Activated B cell treated with CpG ODN at 0.5 μM for 24 hours (primary cell): ENCODE data around the gene CYB5A. TPM values are rescaled to one million over a fixed set of nuclear protein-coding genes. Genes with fewer than 3 reads are reported as not detected.

Source experiments
- ATAC-seq: fragments of 200-7000 bp; cut with Tn5 transposase; one replicate; pipeline ENCODE4 v1.10.0; 2021; ENCODE audit warnings: low read depth, mild to moderate bottlenecking, moderate library complexity
- CTCF ChIA-PET: fragments of 350-600 bp; sonication (Branson Sonifier 250); formaldehyde crosslinking; loops from one replicate; lab custom pipeline; 2021; ENCODE audit warnings: antibody characterized with exemption; lab: Charles Lee
- POLR2A ChIA-PET: fragments of 350-600 bp; sonication (Branson Sonifier 250); formaldehyde crosslinking; loops from one replicate; lab custom pipeline; 2021; ENCODE audit warnings: antibody characterized with exemption; lab: Charles Lee
- DNase-seq: peaks from one replicate; pipeline ENCODE4 v3.0.0; 2022
- H3K27ac Mint-ChIP-seq: one replicate; pipeline ENCODE4 v1.8.0; 2020; ENCODE audit warnings: mixed read lengths
- H3K27me3 Mint-ChIP-seq: one replicate; pipeline ENCODE4 v1.8.0; 2021; ENCODE audit warnings: mixed read lengths
- H3K36me3 Mint-ChIP-seq: one replicate; pipeline ENCODE4 v1.8.0; 2021; ENCODE audit warnings: low read depth, mixed read lengths
- H3K4me1 Mint-ChIP-seq: one replicate; pipeline ENCODE4 v1.8.0; 2021; ENCODE audit warnings: mixed read lengths
- H3K4me3 Mint-ChIP-seq: one replicate; pipeline ENCODE4 v1.8.0; 2020; ENCODE audit warnings: mild to moderate bottlenecking, mixed read lengths
- H3K9me3 Mint-ChIP-seq: one replicate; pipeline ENCODE4 v1.8.0; 2020; ENCODE audit warnings: mixed read lengths
- intact Hi-C: fragments of 100-400 bp; cut with micrococcal nuclease; formaldehyde crosslinking; loops from one replicate; pipeline ENCODE4 v1.15.1; 2024
- total RNA-seq: library from RNA; stranded (reverse); gene quantifications from 2 replicates; pipeline ENCODE4 v1.2.3, GENCODE V29; 2022
- TF ChIP-seq, protein P1 (sequence below): fragments of 200-600 bp; IDR thresholded peaks from one replicate; pipeline ENCODE4 v1.8.0; 2022; ENCODE audit warnings: antibody characterized with exemption, mild to moderate bottlenecking

Gene CYB5A
- total RNA-seq, 1 donor from 2014 or later = 47.2 TPM

DNA sequence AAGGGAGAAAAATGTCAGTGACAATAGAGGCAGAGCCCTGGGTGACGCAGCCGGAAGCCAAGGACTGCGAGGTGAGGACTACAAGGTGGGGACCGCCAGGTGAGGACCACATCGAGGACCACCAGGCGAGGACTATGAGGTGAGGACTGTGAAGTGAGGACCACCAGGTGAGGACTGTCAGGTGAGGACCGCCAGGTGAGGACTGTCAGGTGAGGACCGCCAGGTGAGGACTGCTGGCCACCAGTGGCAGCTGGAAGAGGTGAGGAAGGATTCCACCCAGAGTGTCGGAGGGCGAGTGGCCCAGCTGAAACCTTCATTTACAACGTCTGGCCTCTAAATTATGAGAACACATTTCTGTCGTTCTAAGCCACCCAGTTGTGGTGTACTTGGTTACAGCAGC is 41.6 kb downstream of the CYB5A start:
- no peak for ATAC-seq
- ChIA-PET POLR2A (interaction anchor here (1.4 kb wide), 1 partner anchor 13 kb away, joined by 3 read pairs; no protein-coding TSS in a partner anchor), CTCF (interaction anchor here (1.4 kb wide), 1 partner anchor 14 kb away, joined by 3 read pairs; no protein-coding TSS in a partner anchor)
- intact Hi-C loops = no loop called here
- peaks cover 43% of the 10 kb centered on the region for H3K4me1 Mint-ChIP-seq
- H3K27ac Mint-ChIP-seq = peak overlapping the region; percentile 80
- no peak for DNase-seq
- peaks cover 27% of the 10 kb centered on the region for H3K36me3 Mint-ChIP-seq
- H3K4me3 Mint-ChIP-seq = no peak overlapping the region
- no peaks in the 10 kb centered on the region for H3K27me3 Mint-ChIP-seq
- TF ChIP-seq, protein P1, sequence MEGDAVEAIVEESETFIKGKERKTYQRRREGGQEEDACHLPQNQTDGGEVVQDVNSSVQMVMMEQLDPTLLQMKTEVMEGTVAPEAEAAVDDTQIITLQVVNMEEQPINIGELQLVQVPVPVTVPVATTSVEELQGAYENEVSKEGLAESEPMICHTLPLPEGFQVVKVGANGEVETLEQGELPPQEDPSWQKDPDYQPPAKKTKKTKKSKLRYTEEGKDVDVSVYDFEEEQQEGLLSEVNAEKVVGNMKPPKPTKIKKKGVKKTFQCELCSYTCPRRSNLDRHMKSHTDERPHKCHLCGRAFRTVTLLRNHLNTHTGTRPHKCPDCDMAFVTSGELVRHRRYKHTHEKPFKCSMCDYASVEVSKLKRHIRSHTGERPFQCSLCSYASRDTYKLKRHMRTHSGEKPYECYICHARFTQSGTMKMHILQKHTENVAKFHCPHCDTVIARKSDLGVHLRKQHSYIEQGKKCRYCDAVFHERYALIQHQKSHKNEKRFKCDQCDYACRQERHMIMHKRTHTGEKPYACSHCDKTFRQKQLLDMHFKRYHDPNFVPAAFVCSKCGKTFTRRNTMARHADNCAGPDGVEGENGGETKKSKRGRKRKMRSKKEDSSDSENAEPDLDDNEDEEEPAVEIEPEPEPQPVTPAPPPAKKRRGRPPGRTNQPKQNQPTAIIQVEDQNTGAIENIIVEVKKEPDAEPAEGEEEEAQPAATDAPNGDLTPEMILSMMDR = no peak
- no peaks in the 10 kb centered on the region for H3K9me3 Mint-ChIP-seq

DNA sequence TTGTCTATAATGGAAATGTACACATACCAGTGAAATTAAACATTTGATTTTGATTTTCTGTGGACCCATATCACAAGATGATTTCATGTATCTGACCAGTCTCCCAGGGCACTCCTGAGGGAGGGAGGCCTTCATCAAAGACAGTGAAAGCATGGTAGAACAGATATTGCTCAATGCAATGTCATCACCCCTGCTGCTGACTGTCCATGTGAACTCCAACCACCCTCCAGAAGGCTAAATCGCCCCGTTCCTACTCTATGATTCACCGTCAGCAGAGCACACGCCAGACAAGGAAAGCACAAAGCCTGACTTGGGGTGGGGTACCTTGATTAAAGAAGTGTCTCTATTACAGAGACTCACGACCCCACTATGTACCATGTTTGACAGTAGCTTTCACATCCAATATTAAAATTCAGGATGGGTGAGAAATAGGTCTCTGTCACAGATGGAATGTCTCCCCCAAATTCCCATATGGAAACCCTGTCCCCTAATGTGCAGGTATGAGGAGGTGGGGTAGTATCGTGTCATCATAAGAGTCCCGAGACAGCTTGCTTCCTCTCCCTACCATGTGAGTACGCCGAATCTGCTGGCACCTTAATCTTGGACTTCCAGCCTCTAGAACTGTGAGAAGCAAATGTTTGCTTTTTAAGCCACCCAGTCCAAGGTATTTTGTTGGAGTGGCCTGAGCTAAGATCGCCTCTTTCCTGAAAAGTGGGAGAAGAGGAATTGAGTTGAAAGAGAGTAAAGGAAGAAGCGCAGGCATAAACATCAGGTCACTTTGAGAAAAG is 42.4 kb downstream of the CYB5A start:
- peaks cover 23% of the 10 kb centered on the region for H3K36me3 Mint-ChIP-seq
- peak overlapping the region; percentile 6 for H3K4me3 Mint-ChIP-seq
- H3K27me3 Mint-ChIP-seq = no peaks in the 10 kb centered on the region
- H3K4me1 Mint-ChIP-seq = peaks cover 51% of the 10 kb centered on the region
- intact Hi-C loops = loop anchor here (2.0 kb wide), 2 partner anchors 43 to 53 kb away; no protein-coding TSS in a partner anchor
- TF ChIP-seq, protein P1 = no peak
- no peaks in the 10 kb centered on the region for H3K9me3 Mint-ChIP-seq
- POLR2A ChIA-PET = interaction anchor here (0.7 to 0.8 kb wide), 2 partner anchors 85 to 93 kb away, joined by 3 to 4 read pairs; no protein-coding TSS in a partner anchor
- CTCF ChIA-PET = interaction anchor here (1.0 to 1.4 kb wide), 3 partner anchors 15 to 93 kb away, joined by 3 to 6 read pairs (median 3); no protein-coding TSS in a partner anchor
- H3K27ac Mint-ChIP-seq = peak overlapping the region; percentile 80
- ATAC-seq (no peak), DNase-seq (no peak)

DNA sequence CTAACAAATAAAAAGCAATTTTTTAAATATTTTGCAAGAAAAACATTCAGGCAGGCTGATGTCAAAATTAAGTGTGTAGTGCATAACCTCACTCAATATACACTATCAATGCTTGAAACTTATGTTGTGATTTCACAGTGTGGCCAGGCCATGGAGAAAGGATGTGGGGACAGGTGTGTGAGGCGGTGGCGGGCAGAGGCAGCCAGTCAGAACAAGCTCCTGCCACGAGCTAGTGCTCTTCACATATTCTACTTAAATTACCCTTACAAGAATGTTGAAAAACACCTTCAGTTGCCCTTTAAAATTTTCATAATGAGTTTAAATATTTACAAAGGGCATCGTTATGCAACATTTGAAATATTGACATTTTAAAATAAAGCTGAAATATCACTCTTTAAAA is 43.2 kb downstream of the CYB5A start:
- peak; percentile 84 for ATAC-seq
- peak overlapping the region; percentile 15 for H3K4me3 Mint-ChIP-seq
- POLR2A ChIA-PET = interaction anchor here (0.7 to 0.8 kb wide), 2 partner anchors 86 to 94 kb away, joined by 3 to 4 read pairs; no protein-coding TSS in a partner anchor

DNA sequence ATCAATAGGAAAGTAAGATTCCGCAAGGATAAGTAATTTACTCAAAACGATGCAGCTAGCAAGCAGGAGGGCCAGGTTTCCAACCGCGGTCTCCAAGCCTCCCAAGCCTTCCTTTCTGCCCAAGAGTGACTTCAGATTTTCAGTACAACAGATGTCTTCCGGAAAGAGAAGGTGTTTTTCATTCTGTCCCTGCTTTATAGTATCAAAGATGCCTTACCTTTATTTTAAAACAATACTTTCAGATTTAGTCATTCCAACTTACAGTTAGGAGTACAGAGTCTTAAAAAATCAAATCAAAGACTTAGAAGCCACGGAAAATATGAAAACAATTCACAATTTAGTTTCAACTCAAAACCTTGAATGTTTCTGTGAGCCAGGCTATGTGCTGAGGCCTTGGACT is 43.6 kb downstream of the CYB5A start:
- CTCF ChIA-PET = interaction anchor here (1.0 to 1.6 kb wide), 4 partner anchors 51 to 304 kb away, joined by 3 to 6 read pairs (median 4); no protein-coding TSS in a partner anchor
- ATAC-seq (no peak), DNase-seq (no peak)
- POLR2A ChIA-PET = interaction anchor here (0.5 to 0.8 kb wide), 2 partner anchors 41 to 86 kb away, joined by 4 to 11 read pairs; no protein-coding TSS in a partner anchor
- peaks cover 18% of the 10 kb centered on the region for H3K36me3 Mint-ChIP-seq
- TF ChIP-seq, protein P1 = no peak
- no peak overlapping the region for H3K4me3 Mint-ChIP-seq
- intact Hi-C loops = loop anchor here (1.0 to 2.0 kb wide), 3 partner anchors 16 to 51 kb away; no protein-coding TSS in a partner anchor
- H3K9me3 Mint-ChIP-seq = no peaks in the 10 kb centered on the region
- H3K27me3 Mint-ChIP-seq = no peaks in the 10 kb centered on the region
- H3K27ac Mint-ChIP-seq = peak overlapping the region; percentile 80
- peaks cover 63% of the 10 kb centered on the region for H3K4me1 Mint-ChIP-seq

More for the DNA sequence above, 43.2 kb downstream of the CYB5A start:
- no peak for DNase-seq
- H3K27me3 Mint-ChIP-seq = no peaks in the 10 kb centered on the region
- no peaks in the 10 kb centered on the region for H3K9me3 Mint-ChIP-seq
- peaks cover 21% of the 10 kb centered on the region for H3K36me3 Mint-ChIP-seq
- intact Hi-C loops = loop anchor here (1.0 to 2.0 kb wide), 3 partner anchors 16 to 52 kb away; no protein-coding TSS in a partner anchor
- TF ChIP-seq, protein P1 = no peak
- CTCF ChIA-PET = interaction anchor here (1.0 kb wide), 2 partner anchors 51 to 93 kb away, joined by 3 to 6 read pairs; no protein-coding TSS in a partner anchor
- H3K4me1 Mint-ChIP-seq = peaks cover 58% of the 10 kb centered on the region
- H3K27ac Mint-ChIP-seq = peak overlapping the region; percentile 80
